Gastrocnemius medialis (tissue), 4 donors: ENCODE results near the gene ANKRD53. TPM values are rescaled to one million over a fixed set of nuclear protein-coding genes. Genes with fewer than 3 reads are reported as not detected.

Experiments used
- ATAC-seq, 2 donors: fragments of 150-250 bp; one replicate each; pipeline ENCODE4 v1.9.1; 2016
- DNase-seq, 2 donors: peaks; one replicate each; pipeline ENCODE4 v3.0.0-alpha.2; 2019
- H3K27ac ChIP-seq, 4 donors: fragments of 200-600 bp; sonication (generic); 1 replicate in 1 of 4; 2 replicates in 3 of 4; pipeline ENCODE4 v1.5.1; 2016 to 2018; ENCODE audit warnings: mild to moderate bottlenecking in 2 of 4, moderate library complexity in 1 of 4
- H3K27me3 ChIP-seq, 3 donors: fragments of 200-600 bp; sonication (generic) in 2 of 3; 1 replicate in 1 of 3; 2 replicates in 2 of 3; pipeline versions ENCODE4 v1.5.1 to v1.6.0; 2016 to 2019; ENCODE audit warnings: mild to moderate bottlenecking in 1 of 3, moderate library complexity in 1 of 3
- H3K36me3 ChIP-seq, 2 donors: fragments of 200-600 bp; sonication (generic) in 1 of 2; one replicate each; pipeline ENCODE4 v1.5.1; 2017 to 2018
- H3K4me1 ChIP-seq, 2 donors: fragments of 200-600 bp; sonication (generic) in 1 of 2; one replicate each; pipeline ENCODE4 v1.5.1; 2016 to 2017; ENCODE audit warnings: mild to moderate bottlenecking in 2 of 2
- H3K4me3 ChIP-seq, 4 donors: fragments of 200-600 bp; sonication (generic) in 3 of 4; 1 replicate in 1 of 4; 2 replicates in 3 of 4; pipeline ENCODE4 v1.5.1; 2016 to 2019; ENCODE audit warnings: mild to moderate bottlenecking in 2 of 4
- H3K9me3 ChIP-seq, 3 donors: fragments of 200-600 bp; sonication (generic) in 2 of 3; 1 replicate in 1 of 3; 2 replicates in 2 of 3; pipeline ENCODE4 v1.5.1; 2016 to 2019
- POLR2A ChIP-seq, 2 donors: fragments of 450-650 bp; IDR thresholded peaks; one replicate each; pipeline ENCODE4 v1.6.1; 2017; ENCODE audit warnings: antibody characterized with exemption in 2 of 2, mild to moderate bottlenecking in 2 of 2, moderate library complexity in 2 of 2
- in situ Hi-C, 4 donors: fragments of 200-750 bp; cut with MboI; loops; one replicate each; pipeline versions ENCODE4 v1.15.0 to v1.8.0; 2017; ENCODE audit warnings: low sequenced_read_pairs in 4 of 4
- intact Hi-C: fragments of 100-400 bp; cut with DNase I; formaldehyde crosslinking; loops from one replicate; pipeline ENCODE4 v1.15.1; 2023; ENCODE audit warnings: low total_unique reads
- total RNA-seq, 4 donors: library from RNA; depleted of rRNA; stranded (reverse); fragments of >200 nt; gene quantifications; one replicate each; pipeline versions ENCODE4 v1.1.0 to v1.2.3, GENCODE V29; 2016
- TF ChIP-seq, protein P1 (sequence below), 5 experiments: fragments of 450-650 bp in 3 of 5; fragments of 200-600 bp in 2 of 5; sonication (generic) in 2 of 5; IDR thresholded peaks in 4 of 5; conservative IDR thresholded peaks in 1 of 5; 1 replicate in 4 of 5; 2 replicates in 1 of 5; pipeline ENCODE4 v1.5.1; 2016 to 2019; ENCODE audit warnings: antibody characterized with exemption in 5 of 5, mild to moderate bottlenecking in 3 of 5, moderate library complexity in 3 of 5

Gene ANKRD53
- total RNA-seq, 4 donors from 2014 or later = 0.44 to 2.0 TPM; not detected in 2

DNA sequence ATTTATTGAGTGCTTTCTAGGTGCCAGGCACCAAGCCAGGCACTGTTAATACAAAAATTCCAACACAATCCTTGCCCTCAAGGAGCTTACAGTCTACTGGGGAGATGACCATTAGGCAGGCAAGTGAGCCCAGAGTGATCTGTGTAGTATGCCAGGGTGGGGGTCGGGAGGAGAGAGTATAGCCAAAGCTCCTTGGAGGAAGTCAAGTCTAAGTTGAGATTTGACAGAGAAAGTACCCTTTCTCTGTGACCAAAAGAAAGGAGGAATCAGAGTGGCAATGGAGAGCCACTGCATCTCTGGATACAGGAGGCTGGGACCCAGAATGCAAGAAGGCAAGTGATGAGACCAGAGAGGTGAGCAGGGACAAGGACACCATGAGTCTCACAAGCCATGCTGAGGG is 7.5 kb downstream of the ANKRD53 start:
- in situ Hi-C loops (no loop called here), intact Hi-C loops (no loop called here)
- Histone ChIP-seq H3K36me3 (peaks cover 0 to 49% of the 10 kb centered on the region in 2 donors), H3K27ac (no peak overlapping the region), H3K27me3 (no peaks in the 10 kb centered on the region), H3K4me1 (no peaks in the 10 kb centered on the region), H3K9me3 (no peaks in the 10 kb centered on the region), H3K4me3 (no peak overlapping the region)
- no peak for TF ChIP-seq POLR2A (IDR thresholded peaks at IDR 0.05)
- TF ChIP-seq, protein P1, sequence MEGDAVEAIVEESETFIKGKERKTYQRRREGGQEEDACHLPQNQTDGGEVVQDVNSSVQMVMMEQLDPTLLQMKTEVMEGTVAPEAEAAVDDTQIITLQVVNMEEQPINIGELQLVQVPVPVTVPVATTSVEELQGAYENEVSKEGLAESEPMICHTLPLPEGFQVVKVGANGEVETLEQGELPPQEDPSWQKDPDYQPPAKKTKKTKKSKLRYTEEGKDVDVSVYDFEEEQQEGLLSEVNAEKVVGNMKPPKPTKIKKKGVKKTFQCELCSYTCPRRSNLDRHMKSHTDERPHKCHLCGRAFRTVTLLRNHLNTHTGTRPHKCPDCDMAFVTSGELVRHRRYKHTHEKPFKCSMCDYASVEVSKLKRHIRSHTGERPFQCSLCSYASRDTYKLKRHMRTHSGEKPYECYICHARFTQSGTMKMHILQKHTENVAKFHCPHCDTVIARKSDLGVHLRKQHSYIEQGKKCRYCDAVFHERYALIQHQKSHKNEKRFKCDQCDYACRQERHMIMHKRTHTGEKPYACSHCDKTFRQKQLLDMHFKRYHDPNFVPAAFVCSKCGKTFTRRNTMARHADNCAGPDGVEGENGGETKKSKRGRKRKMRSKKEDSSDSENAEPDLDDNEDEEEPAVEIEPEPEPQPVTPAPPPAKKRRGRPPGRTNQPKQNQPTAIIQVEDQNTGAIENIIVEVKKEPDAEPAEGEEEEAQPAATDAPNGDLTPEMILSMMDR (IDR thresholded peaks at IDR 0.05 in 4 of 5, conservative IDR thresholded peaks at IDR 0.05 in 1 of 5) = no peak
- ATAC-seq (no peak), DNase-seq (no peak)

- TF ChIP-seq POLR2A (IDR thresholded peaks at IDR 0.05) = no peak
- H3K4me3 ChIP-seq = no peak overlapping the region
- H3K27ac ChIP-seq = no peak overlapping the region
- H3K27me3 ChIP-seq = no peaks in the 10 kb centered on the region
- no peaks in the 10 kb centered on the region for H3K4me1 ChIP-seq
- in situ Hi-C loops (no loop called here), intact Hi-C loops (no loop called here)
- ATAC-seq = no peak
- H3K9me3 ChIP-seq = no peaks in the 10 kb centered on the region
- H3K36me3 ChIP-seq = peaks cover 0 to 55% of the 10 kb centered on the region in 2 donors
- no peak for DNase-seq
These were observed 8.2 kb downstream of the ANKRD53 start for GRCh38 chr2:70986499-70987189.

DNA sequence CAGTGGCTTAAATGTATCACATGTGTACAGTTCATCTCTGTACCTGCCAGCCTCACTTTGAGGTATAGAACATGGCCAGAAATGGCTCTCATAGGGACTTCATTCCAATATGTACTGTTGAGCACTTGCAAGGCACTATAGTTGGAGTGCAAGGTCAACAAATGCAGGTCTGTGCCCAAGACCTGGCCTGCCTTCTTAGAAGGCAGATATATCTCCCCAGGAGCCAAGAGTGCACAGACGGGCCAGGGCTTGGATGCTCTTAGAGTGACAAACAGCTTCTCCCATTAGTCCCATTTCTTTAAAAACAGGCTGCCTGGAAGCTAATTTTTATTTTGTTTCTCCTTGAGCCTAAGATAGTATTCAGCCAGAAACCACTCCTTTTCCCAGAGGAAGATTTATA is 9.0 kb downstream of the ANKRD53 start:
- Histone ChIP-seq H3K4me1 (no peaks in the 10 kb centered on the region), H3K9me3 (no peaks in the 10 kb centered on the region), H3K27ac (no peak overlapping the region), H3K27me3 (no peaks in the 10 kb centered on the region), H3K4me3 (no peak overlapping the region), H3K36me3 (peaks cover 0 to 61% of the 10 kb centered on the region in 2 donors)
- intact Hi-C loops (no loop called here), in situ Hi-C loops (no loop called here)
- TF ChIP-seq POLR2A (IDR thresholded peaks at IDR 0.05) = no peak
- TF ChIP-seq, protein P1 (IDR thresholded peaks at IDR 0.05 in 4 of 5, conservative IDR thresholded peaks at IDR 0.05 in 1 of 5) = no peak
- DNase-seq = no peak
- no peak for ATAC-seq

GRCh38 chr2:70988151-70988550 is 9.7 kb downstream of the ANKRD53 start:
- Histone ChIP-seq H3K9me3 (no peaks in the 10 kb centered on the region), H3K4me3 (no peak overlapping the region), H3K27me3 (no peaks in the 10 kb centered on the region), H3K4me1 (peaks cover 1 to 5% of the 10 kb centered on the region in 2 donors), H3K27ac (no peak overlapping the region), H3K36me3 (peaks cover 0 to 61% of the 10 kb centered on the region in 2 donors)
- in situ Hi-C loops (no loop called here), intact Hi-C loops (no loop called here)
- TF ChIP-seq, protein P1 (IDR thresholded peaks at IDR 0.05 in 4 of 5, conservative IDR thresholded peaks at IDR 0.05 in 1 of 5) = no peak
- no peak for TF ChIP-seq POLR2A (IDR thresholded peaks at IDR 0.05)
- no peak for DNase-seq
- ATAC-seq = no peak

- Histone ChIP-seq H3K27ac (no peak overlapping the region), H3K27me3 (no peaks in the 10 kb centered on the region), H3K4me3 (no peak overlapping the region), H3K4me1 (peaks cover 10 to 14% of the 10 kb centered on the region in 2 donors), H3K36me3 (peaks cover 0 to 61% of the 10 kb centered on the region in 2 donors), H3K9me3 (no peaks in the 10 kb centered on the region)
- no peak for ATAC-seq
- TF ChIP-seq, protein P1 (IDR thresholded peaks at IDR 0.05 in 4 of 5, conservative IDR thresholded peaks at IDR 0.05 in 1 of 5) = no peak
- TF ChIP-seq POLR2A (IDR thresholded peaks at IDR 0.05) = no peak
- in situ Hi-C loops (no loop called here), intact Hi-C loops (no loop called here)
- DNase-seq = no peak
These were observed 10.6 kb downstream of the ANKRD53 start for GRCh38 chr2:70988726-70989648.
